Trophoblast cell (in vitro differentiated cells and primary cell): Measurements from ENCODE around the gene PLA2G2C.

Experiments used
- DNase-seq, 2 donors: peaks; one replicate each; pipeline ENCODE4 v3.0.0-alpha.2; 2016
- H2AFZ ChIP-seq: 2 replicates; pipeline ENCODE4 v1.6.1; 2013; ENCODE audit warnings: low read length, moderate library complexity, mild to moderate bottlenecking; ENCODE audit not compliant: insufficient read depth, poor library complexity
- H2AK5ac ChIP-seq: 2 replicates; pipeline ENCODE4 v1.6.1; 2013; ENCODE audit warnings: mild to moderate bottlenecking, low read length
- H2BK120ac ChIP-seq: 2 replicates; pipeline ENCODE4 v1.6.1; 2013; ENCODE audit warnings: low read length, mild to moderate bottlenecking, moderate library complexity; ENCODE audit not compliant: insufficient read depth, poor library complexity
- H2BK12ac ChIP-seq: 2 replicates; pipeline ENCODE4 v1.6.1; 2013; ENCODE audit warnings: mild to moderate bottlenecking, low read length, moderate library complexity
- H2BK5ac ChIP-seq: 2 replicates; pipeline ENCODE4 v1.6.1; 2013; ENCODE audit warnings: low read length, low read depth, moderate library complexity, mild to moderate bottlenecking; ENCODE audit not compliant: poor library complexity
- H3K14ac ChIP-seq: 2 replicates; pipeline ENCODE4 v1.6.1; 2013; ENCODE audit warnings: mild to moderate bottlenecking, low read length
- H3K18ac ChIP-seq: 2 replicates; pipeline ENCODE4 v1.6.1; 2013; ENCODE audit warnings: mild to moderate bottlenecking, low read length
- H3K23ac ChIP-seq: 2 replicates; pipeline ENCODE4 v1.6.1; 2013; ENCODE audit warnings: low read length
- H3K27ac ChIP-seq: 2 replicates; pipeline ENCODE4 v1.5.1; 2013; ENCODE audit warnings: low read depth, mild to moderate bottlenecking, inconsistent platforms, low read length, moderate library complexity
- H3K27me3 ChIP-seq: 2 replicates; pipeline ENCODE4 v1.6.1; 2013; ENCODE audit warnings: inconsistent platforms, mild to moderate bottlenecking, low read length, moderate library complexity; ENCODE audit not compliant: insufficient read depth
- H3K36me3 ChIP-seq, 2 experiments: 1 replicate in 1 of 2; 2 replicates in 1 of 2; pipeline ENCODE4 v1.6.1; 2013; ENCODE audit warnings: low read length in 2 of 2, mild to moderate bottlenecking in 2 of 2, moderate library complexity in 1 of 2; ENCODE audit not compliant: insufficient read depth in 2 of 2, control insufficient read depth in 1 of 2
- H3K4ac ChIP-seq: 2 replicates; pipeline ENCODE4 v1.6.1; 2013; ENCODE audit warnings: low read depth, mild to moderate bottlenecking, low read length, moderate library complexity
- H3K4me1 ChIP-seq, 2 experiments: 1 replicate in 1 of 2; 2 replicates in 1 of 2; pipeline ENCODE4 v1.6.1; 2013; ENCODE audit warnings: low read length in 2 of 2, mild to moderate bottlenecking in 2 of 2, moderate library complexity in 1 of 2; ENCODE audit not compliant: insufficient read depth in 2 of 2, control insufficient read depth in 1 of 2
- H3K4me2 ChIP-seq: 2 replicates; pipeline ENCODE4 v1.6.1; 2013; ENCODE audit warnings: inconsistent platforms, mild to moderate bottlenecking, low read length, moderate library complexity
- H3K4me3 ChIP-seq: 2 replicates; pipeline ENCODE4 v1.5.1; 2013; ENCODE audit warnings: mild to moderate bottlenecking, low read depth, low read length, inconsistent platforms
- H3K79me1 ChIP-seq: one replicate; pipeline ENCODE4 v1.6.1; 2013; ENCODE audit warnings: low read length
- H3K79me2 ChIP-seq: 2 replicates; pipeline ENCODE4 v1.6.1; 2013; ENCODE audit warnings: low read length, mild to moderate bottlenecking; ENCODE audit not compliant: control insufficient read depth, insufficient read depth, poor library complexity
- H3K9ac ChIP-seq: 2 replicates; pipeline ENCODE4 v1.6.1; 2013; ENCODE audit warnings: mild to moderate bottlenecking, low read length
- H3K9me3 ChIP-seq: 2 replicates; pipeline ENCODE4 v1.6.1; 2013; ENCODE audit warnings: low read depth, mild to moderate bottlenecking, control low read depth, inconsistent platforms, low read length; ENCODE audit not compliant: insufficient read depth
- H4K12ac ChIP-seq: 2 replicates; pipeline ENCODE4 v1.6.1; 2013; ENCODE audit warnings: low read depth, mild to moderate bottlenecking, low read length, moderate library complexity
- H4K8ac ChIP-seq: 2 replicates; pipeline ENCODE4 v1.6.1; 2013; ENCODE audit warnings: low read depth, mild to moderate bottlenecking, low read length, moderate library complexity
- H4K91ac ChIP-seq: one replicate; pipeline ENCODE4 v1.6.1; 2013; ENCODE audit warnings: low read depth, mild to moderate bottlenecking, low read length, moderate library complexity
- WGBS: extraction: QIAGEN DNeasy Blood & Tissue Kit; methylation state at CpG from one replicate; pipeline ENCODE4 v1.1.7; 2013; ENCODE audit warnings: missing lambda C conversion rate; ENCODE audit not compliant: insufficient read length, insufficient coverage; ENCODE audit errors: extremely low coverage; 5-methylcytosine and 5-hydroxymethylcytosine counted together

Gene PLA2G2C

DNA sequence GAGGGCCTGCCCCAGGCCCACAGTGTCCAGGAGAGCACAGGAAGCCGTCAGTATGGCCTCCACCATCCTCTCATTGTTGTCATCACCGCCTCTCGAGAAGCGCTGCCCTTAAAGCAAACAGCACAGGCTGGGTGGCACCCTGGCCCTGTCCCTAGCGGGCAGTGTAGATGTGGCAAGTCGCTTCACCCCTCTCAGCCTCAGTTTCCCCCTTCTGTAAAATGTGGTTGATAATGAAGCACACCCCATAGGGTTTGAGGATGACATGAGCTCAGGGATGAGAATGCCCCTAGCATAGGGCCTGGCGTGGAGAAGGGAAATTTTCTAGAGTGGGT, 33.8 kb downstream of the PLA2G2C start:
- H3K79me2 ChIP-seq, result no peaks in the 10 kb centered on the region
- no peak overlapping the region for H2AFZ ChIP-seq
- no CpG with 5 or more reads among the region's 7 CpGs for WGBS
- H3K14ac ChIP-seq, result no peak overlapping the region
- no peak overlapping the region for H4K8ac ChIP-seq
- no peaks in the 10 kb centered on the region for H3K27me3 ChIP-seq
- no peak for DNase-seq
- H3K18ac ChIP-seq, result no peak overlapping the region
- no peak overlapping the region for H3K9ac ChIP-seq
- H2BK12ac ChIP-seq, result no peak overlapping the region
- H3K79me1 ChIP-seq, result no peaks in the 10 kb centered on the region
- H3K4me3 ChIP-seq, result no peak overlapping the region
- no peak overlapping the region for H2AK5ac ChIP-seq
- peaks cover 0 to 6% of the 10 kb centered on the region in 2 experiments for H3K4me1 ChIP-seq
- H3K36me3 ChIP-seq, result no peaks in the 10 kb centered on the region
- H3K23ac ChIP-seq, result no peak overlapping the region
- no peak overlapping the region for H4K91ac ChIP-seq
- no peak overlapping the region for H2BK120ac ChIP-seq
- no peak overlapping the region for H4K12ac ChIP-seq
- peaks cover 3% of the 10 kb centered on the region for H3K9me3 ChIP-seq
- H2BK5ac ChIP-seq, result no peak overlapping the region
- no peak overlapping the region for H3K27ac ChIP-seq
- H3K4me2 ChIP-seq, result no peak overlapping the region
- H3K4ac ChIP-seq, result no peak overlapping the region

DNA sequence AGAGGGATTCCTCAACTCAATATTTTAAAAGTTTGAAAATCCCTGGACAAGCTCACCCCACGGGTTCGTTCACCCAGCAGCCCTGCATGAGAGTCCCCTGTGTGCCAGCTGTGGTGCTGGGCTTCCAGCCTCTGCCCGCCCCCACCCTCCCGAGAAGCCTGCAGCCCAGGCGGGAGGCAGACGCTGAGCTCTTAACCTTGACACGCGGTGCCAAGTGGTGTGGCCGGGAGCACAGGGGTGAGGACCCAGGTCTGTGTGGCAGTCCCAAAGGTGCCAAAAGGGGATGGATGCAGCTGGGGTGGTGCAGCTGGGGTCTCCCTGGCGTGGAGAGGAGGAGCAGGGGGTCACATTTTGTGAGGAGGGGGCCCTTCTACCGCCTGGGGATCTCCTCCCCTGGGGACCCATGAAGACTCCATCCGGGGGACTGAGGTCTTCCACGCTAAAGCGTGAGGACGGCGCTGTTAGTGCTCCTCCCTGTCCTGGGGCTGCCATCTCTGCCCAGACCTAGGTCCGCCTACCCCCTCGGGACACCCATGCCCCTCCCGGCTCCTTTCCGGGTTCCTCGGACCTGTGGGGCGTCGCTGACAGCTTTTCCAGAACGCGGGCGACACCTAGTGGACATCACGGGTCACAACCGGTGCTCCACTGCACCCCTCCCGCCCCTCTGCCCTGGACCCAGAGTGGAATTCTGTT, 34.3 kb downstream of the PLA2G2C start:
- Histone ChIP-seq H3K9ac (peak overlapping the region; percentile 20), H2BK12ac (peak overlapping the region; percentile 25), H3K79me1 (no peaks in the 10 kb centered on the region), H4K91ac (peak overlapping the region; percentile 30), H3K14ac (peak overlapping the region; percentile 13), H2AFZ (peak overlapping the region; percentile 64), H3K36me3 (no peaks in the 10 kb centered on the region), H2BK120ac (no peak overlapping the region), H4K8ac (peak overlapping the region; percentile 57), H3K27me3 (no peaks in the 10 kb centered on the region), H2BK5ac (no peak overlapping the region), H2AK5ac (peak overlapping the region; percentile 69), H3K4me1 (peaks cover 0 to 6% of the 10 kb centered on the region in 2 experiments), H3K9me3 (peaks cover 3% of the 10 kb centered on the region), H3K4me2 (peak overlapping the region; percentile 45), H4K12ac (peak overlapping the region; percentile 45), H3K18ac (no peak overlapping the region), H3K27ac (no peak overlapping the region), H3K23ac (no peak overlapping the region), H3K4ac (no peak overlapping the region), H3K4me3 (no peak overlapping the region), H3K79me2 (no peaks in the 10 kb centered on the region)
- WGBS, result no CpG with 5 or more reads among the region's 29 CpGs
- DNase-seq, result peak; percentile 56 to 76

DNA sequence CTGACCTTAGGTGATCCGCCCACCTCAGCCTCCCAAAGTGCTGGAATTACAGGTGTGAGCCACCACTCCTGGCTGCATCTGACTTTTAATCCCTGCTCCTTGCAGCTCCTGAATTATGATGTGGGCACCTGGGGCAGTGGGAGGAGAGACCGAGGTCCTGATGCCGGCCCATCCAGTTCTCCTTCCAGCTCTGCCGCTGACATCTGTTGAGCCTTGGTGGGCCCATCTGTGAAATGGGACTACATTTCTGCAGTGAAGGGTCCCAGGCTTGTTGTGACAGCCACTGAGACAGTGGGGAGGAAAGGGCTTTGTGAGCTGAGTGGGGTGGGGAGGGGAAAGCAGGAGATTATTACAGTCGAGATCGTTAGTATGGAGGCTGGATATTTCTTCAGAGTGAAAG, 35.3 kb downstream of the PLA2G2C start:
- Histone ChIP-seq H3K9ac (peak overlapping the region; percentile 49), H3K36me3 (no peaks in the 10 kb centered on the region), H3K4me2 (no peak overlapping the region), H3K18ac (no peak overlapping the region), H4K8ac (no peak overlapping the region), H3K27ac (no peak overlapping the region), H3K4ac (no peak overlapping the region), H2BK5ac (no peak overlapping the region), H2AFZ (no peak overlapping the region), H3K14ac (no peak overlapping the region), H3K9me3 (peaks cover 3% of the 10 kb centered on the region), H3K23ac (no peak overlapping the region), H2AK5ac (no peak overlapping the region), H3K4me1 (peaks cover 0 to 6% of the 10 kb centered on the region in 2 experiments), H2BK120ac (no peak overlapping the region), H4K91ac (no peak overlapping the region), H3K79me1 (no peaks in the 10 kb centered on the region), H3K79me2 (no peaks in the 10 kb centered on the region), H2BK12ac (no peak overlapping the region), H3K4me3 (no peak overlapping the region), H4K12ac (no peak overlapping the region), H3K27me3 (no peaks in the 10 kb centered on the region)
- DNase-seq, result no peak
- WGBS, result no CpG with 5 or more reads among the region's 6 CpGs

DNA sequence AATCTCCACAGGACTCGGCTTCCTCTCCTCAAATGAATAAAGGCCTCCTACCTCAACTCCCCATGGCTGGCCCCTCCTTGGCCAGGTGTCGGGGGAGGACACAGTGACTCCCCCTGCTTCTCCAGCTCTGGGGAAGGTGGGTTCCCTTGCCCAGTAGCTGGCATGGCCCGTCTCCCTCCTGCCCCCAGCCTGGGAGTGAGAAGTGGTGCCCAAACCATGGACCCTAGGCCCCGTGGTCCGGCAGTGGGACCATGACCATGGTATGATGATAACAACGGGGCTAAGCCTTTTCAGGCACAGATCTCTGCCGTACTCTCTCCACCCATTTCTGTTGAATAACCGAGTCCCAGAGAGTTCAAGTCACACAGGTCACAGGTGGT, 36.0 kb downstream of the PLA2G2C start:
- H4K8ac ChIP-seq, result no peak overlapping the region
- H2AFZ ChIP-seq, result no peak overlapping the region
- no peak overlapping the region for H3K23ac ChIP-seq
- no peak overlapping the region for H2AK5ac ChIP-seq
- H3K4me3 ChIP-seq, result no peak overlapping the region
- H3K4me2 ChIP-seq, result no peak overlapping the region
- H4K91ac ChIP-seq, result no peak overlapping the region
- H3K79me2 ChIP-seq, result no peaks in the 10 kb centered on the region
- H3K9ac ChIP-seq, result no peak overlapping the region
- H3K14ac ChIP-seq, result no peak overlapping the region
- no peaks in the 10 kb centered on the region for H3K27me3 ChIP-seq
- no peak overlapping the region for H2BK5ac ChIP-seq
- H2BK12ac ChIP-seq, result no peak overlapping the region
- H3K4ac ChIP-seq, result no peak overlapping the region
- H3K79me1 ChIP-seq, result no peaks in the 10 kb centered on the region
- DNase-seq, result no peak
- no peak overlapping the region for H4K12ac ChIP-seq
- peaks cover 3% of the 10 kb centered on the region for H3K9me3 ChIP-seq
- peaks cover 0 to 6% of the 10 kb centered on the region in 2 experiments for H3K4me1 ChIP-seq
- H3K18ac ChIP-seq, result no peak overlapping the region
- H3K36me3 ChIP-seq, result no peaks in the 10 kb centered on the region
- H2BK120ac ChIP-seq, result no peak overlapping the region
- H3K27ac ChIP-seq, result no peak overlapping the region
- WGBS, result no CpG with 5 or more reads among the region's 8 CpGs
